Stomach (tissue), 4 donors: ENCODE measurements around the gene FAU.

Source experiments
- CTCF ChIP-seq, 7 experiments: fragments of 450-650 bp in 4 of 7; fragments of 200-600 bp in 3 of 7; sonication (generic) in 3 of 7; IDR thresholded peaks; one replicate each; pipeline ENCODE4 v1.5.1; 2016 to 2019; ENCODE audit warnings: antibody characterized with exemption in 7 of 7, control low read depth in 2 of 7, mild to moderate bottlenecking in 1 of 7
- POLR2A ChIP-seq, 4 donors: fragments of 450-650 bp; IDR thresholded peaks; one replicate each; pipeline ENCODE4 v1.6.1; 2016; ENCODE audit warnings: antibody characterized with exemption in 4 of 4, control low read depth in 2 of 4, mild to moderate bottlenecking in 1 of 4, moderate library complexity in 1 of 4

GRCh38 chr11:65131895-65132237 is 9.9 kb upstream of the FAU start:
- TF ChIP-seq CTCF (IDR thresholded peaks at IDR 0.05): no peak
- no peak for TF ChIP-seq POLR2A (IDR thresholded peaks at IDR 0.05)
